Activated CD8-positive, alpha-beta T cell treated with anti-CD3 and anti-CD28 coated beads for 36 hours (primary cell): ENCODE results near the gene ARHGAP1. TPM values are rescaled to one million over a fixed set of nuclear protein-coding genes. Genes with fewer than 3 reads are reported as not detected.

Experiments
- ATAC-seq: fragments of 200-7000 bp; cut with Tn5 transposase; one replicate; pipeline ENCODE4 v1.10.0; 2021; ENCODE audit warnings: mild to moderate bottlenecking, moderate library complexity
- CTCF ChIA-PET: fragments of 350-600 bp; sonication (Branson Sonifier 250); formaldehyde crosslinking; loops from one replicate; lab custom pipeline; 2021; ENCODE audit warnings: antibody characterized with exemption; lab: Charles Lee
- POLR2A ChIA-PET: fragments of 350-600 bp; sonication (Branson Sonifier 250); formaldehyde crosslinking; loops from one replicate; lab custom pipeline; 2021; ENCODE audit warnings: antibody characterized with exemption; lab: Charles Lee
- DNase-seq: peaks from one replicate; pipeline ENCODE4 v3.0.0-alpha.2; 2020
- H3K27ac Mint-ChIP-seq: one replicate; pipeline ENCODE4 v1.8.0; 2021; ENCODE audit warnings: mild to moderate bottlenecking, mixed read lengths
- H3K27me3 Mint-ChIP-seq: one replicate; pipeline ENCODE4 v1.8.0; 2021; ENCODE audit warnings: mixed read lengths
- H3K36me3 Mint-ChIP-seq: one replicate; pipeline ENCODE4 v1.8.0; 2021; ENCODE audit warnings: low read depth, mixed read lengths
- H3K4me1 Mint-ChIP-seq: one replicate; pipeline ENCODE4 v1.8.0; 2021; ENCODE audit warnings: low read depth, mixed read lengths
- H3K4me3 Mint-ChIP-seq: one replicate; pipeline ENCODE4 v1.8.0; 2021; ENCODE audit warnings: mild to moderate bottlenecking, moderate library complexity, mixed read lengths
- H3K9me3 Mint-ChIP-seq: one replicate; pipeline ENCODE4 v1.8.0; 2021; ENCODE audit warnings: mixed read lengths
- intact Hi-C: fragments of 100-400 bp; cut with micrococcal nuclease; formaldehyde crosslinking; loops from one replicate; pipeline ENCODE4 v1.10.0; 2022
- total RNA-seq, 2 experiments: library from RNA; stranded (reverse); gene quantifications; one replicate each; pipeline ENCODE4 v1.2.3, GENCODE V29; 2021
- TF ChIP-seq, protein P1 (sequence below): fragments of 200-600 bp; IDR thresholded peaks from one replicate; pipeline ENCODE4 v1.8.0; 2022; ENCODE audit warnings: antibody characterized with exemption, mild to moderate bottlenecking

ARHGAP1 gene
- total RNA-seq, 2 experiments from 2014 or later: 32.7 to 34.5 TPM

DNA sequence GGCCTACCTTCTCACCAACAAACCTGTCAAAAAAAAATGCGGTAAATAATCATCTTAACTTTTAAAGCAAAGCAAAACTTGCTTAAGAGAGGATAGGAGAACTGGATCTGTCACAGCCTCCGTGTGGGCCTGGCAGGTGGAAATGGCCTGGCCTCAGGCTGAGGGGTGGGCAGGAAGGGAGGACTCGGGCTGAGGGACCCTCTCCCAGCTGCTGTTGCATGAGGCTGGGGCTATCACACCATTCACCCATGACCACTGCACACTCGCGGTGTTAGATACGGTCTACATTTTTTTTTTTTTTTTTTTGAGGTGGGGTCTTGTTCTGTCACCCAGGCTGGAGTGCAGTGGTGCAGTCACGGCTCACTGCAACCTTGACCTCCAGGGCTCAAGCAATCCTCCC, 24.5 kb downstream of the ARHGAP1 start:
- H3K4me3 Mint-ChIP-seq: no peak overlapping the region
- intact Hi-C loops: no loop called here
- no peaks in the 10 kb centered on the region for H3K9me3 Mint-ChIP-seq
- CTCF ChIA-PET: interaction anchor here (0.7 kb wide), 1 partner anchor 16 kb away, joined by 4 read pairs; no protein-coding TSS in a partner anchor
- DNase-seq: no peak
- peaks cover 53% of the 10 kb centered on the region for H3K4me1 Mint-ChIP-seq
- POLR2A ChIA-PET: interaction anchor here (0.6 kb wide), 1 partner anchor 847 kb away, joined by 3 read pairs; no protein-coding TSS in a partner anchor
- H3K27ac Mint-ChIP-seq: no peak overlapping the region
- no peaks in the 10 kb centered on the region for H3K27me3 Mint-ChIP-seq
- no peak for ATAC-seq
- H3K36me3 Mint-ChIP-seq: peaks cover 17% of the 10 kb centered on the region
- TF ChIP-seq, protein P1, sequence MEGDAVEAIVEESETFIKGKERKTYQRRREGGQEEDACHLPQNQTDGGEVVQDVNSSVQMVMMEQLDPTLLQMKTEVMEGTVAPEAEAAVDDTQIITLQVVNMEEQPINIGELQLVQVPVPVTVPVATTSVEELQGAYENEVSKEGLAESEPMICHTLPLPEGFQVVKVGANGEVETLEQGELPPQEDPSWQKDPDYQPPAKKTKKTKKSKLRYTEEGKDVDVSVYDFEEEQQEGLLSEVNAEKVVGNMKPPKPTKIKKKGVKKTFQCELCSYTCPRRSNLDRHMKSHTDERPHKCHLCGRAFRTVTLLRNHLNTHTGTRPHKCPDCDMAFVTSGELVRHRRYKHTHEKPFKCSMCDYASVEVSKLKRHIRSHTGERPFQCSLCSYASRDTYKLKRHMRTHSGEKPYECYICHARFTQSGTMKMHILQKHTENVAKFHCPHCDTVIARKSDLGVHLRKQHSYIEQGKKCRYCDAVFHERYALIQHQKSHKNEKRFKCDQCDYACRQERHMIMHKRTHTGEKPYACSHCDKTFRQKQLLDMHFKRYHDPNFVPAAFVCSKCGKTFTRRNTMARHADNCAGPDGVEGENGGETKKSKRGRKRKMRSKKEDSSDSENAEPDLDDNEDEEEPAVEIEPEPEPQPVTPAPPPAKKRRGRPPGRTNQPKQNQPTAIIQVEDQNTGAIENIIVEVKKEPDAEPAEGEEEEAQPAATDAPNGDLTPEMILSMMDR: no peak

DNA sequence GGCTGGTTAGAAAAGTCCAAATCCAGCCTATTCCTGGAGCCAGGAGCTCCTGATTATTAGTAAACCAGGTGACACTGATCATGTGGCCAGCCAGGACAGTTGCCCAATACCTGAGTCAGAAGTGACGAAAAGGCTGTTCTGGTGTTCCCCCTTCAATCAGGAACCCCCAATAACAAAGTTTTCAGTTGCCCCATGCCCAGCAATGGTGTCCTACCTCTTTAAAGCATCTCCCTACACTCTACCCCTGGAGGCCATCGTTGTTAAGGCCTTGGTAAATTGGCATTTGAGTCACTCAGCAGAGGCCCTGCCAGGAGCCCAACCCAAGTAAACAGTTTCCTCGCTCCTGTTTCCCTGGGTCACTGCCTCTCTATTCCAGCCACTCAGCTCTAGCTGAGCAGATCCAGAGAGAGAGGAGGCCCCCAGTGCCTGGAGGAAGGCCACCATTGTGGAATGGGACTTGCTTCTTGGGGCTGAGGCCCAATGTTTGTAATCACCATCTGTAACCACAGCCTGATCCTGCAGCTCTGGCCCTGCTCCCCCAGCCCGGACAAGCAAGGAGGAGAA, 25.0 kb downstream of the ARHGAP1 start:
- POLR2A ChIA-PET: interaction anchor here (0.6 to 1.7 kb wide), 7 partner anchors 8 to 848 kb away, joined by 3 to 6 read pairs (median 3); partner anchors contain the start of genes ARHGAP1 and ZNF408
- intact Hi-C loops: no loop called here
- Mint-ChIP-seq H3K9me3 (no peaks in the 10 kb centered on the region), H3K36me3 (peaks cover 18% of the 10 kb centered on the region), H3K4me1 (peaks cover 58% of the 10 kb centered on the region), H3K27me3 (no peaks in the 10 kb centered on the region), H3K4me3 (no peak overlapping the region), H3K27ac (peak overlapping the region; percentile 76)
- CTCF ChIA-PET: interaction anchor here (0.9 to 1.5 kb wide), 4 partner anchors 9 to 137 kb away, joined by 3 to 4 read pairs (median 3); no protein-coding TSS in a partner anchor
- ATAC-seq: no peak
- TF ChIP-seq, protein P1: no peak
- no peak for DNase-seq

DNA sequence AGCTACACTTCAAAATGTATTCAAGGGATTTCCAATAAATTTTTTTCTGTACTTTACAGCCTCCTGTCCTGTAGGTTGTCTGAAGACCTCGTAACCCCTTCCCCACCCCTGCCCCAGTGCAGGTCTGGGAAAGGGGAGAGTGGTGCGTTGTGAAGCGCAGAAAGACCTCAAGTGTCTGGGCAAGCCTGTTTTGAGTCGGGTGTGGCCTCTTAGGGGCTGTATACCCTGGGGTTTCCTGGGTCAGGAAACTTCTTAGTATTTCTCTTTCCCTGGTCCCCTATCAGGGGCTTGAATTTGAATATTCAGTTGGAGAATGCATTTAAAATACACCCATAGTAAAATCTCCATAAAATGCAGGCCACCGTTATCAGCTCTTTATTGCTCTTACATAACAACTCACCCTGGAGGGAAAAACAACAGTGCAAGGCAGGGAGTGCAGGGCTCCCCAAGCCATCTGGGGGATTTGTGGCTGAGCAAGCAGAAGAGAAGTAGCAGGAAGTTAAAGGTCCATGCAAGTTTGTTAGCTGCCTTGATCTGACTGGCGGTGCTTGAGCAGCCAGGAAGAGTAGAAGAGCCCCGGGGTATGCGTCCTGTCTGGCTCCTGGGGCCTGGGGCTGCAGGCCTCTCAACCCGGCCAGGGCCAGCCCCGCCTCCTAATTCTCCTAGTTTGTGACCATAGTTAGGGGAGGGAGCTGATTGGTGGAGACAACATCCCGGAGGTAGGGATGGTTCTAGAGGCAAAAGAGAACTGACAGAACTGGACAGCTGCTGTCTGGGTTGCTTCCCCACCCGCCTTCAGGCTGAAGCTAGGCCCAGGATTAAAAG, 25.7 kb downstream of the ARHGAP1 start:
- no peak overlapping the region for H3K4me3 Mint-ChIP-seq
- H3K27ac Mint-ChIP-seq: peak overlapping the region; percentile 76
- TF ChIP-seq, protein P1: no peak
- DNase-seq (peak; percentile 20), ATAC-seq (peak; percentile 14)
- CTCF ChIA-PET: interaction anchor here (0.7 to 1.5 kb wide), 5 partner anchors 9 to 137 kb away, joined by 3 to 4 read pairs (median 3); partner anchors contain the start of gene ATG13
- no peaks in the 10 kb centered on the region for H3K9me3 Mint-ChIP-seq
- H3K4me1 Mint-ChIP-seq: peaks cover 62% of the 10 kb centered on the region
- intact Hi-C loops: no loop called here
- no peaks in the 10 kb centered on the region for H3K27me3 Mint-ChIP-seq
- peaks cover 22% of the 10 kb centered on the region for H3K36me3 Mint-ChIP-seq
- POLR2A ChIA-PET: interaction anchor here (0.6 to 1.7 kb wide), 6 partner anchors 8 to 30 kb away, joined by 3 to 6 read pairs (median 3); partner anchors contain the start of genes ARHGAP1 and ZNF408

- Mint-ChIP-seq H3K4me1 (peaks cover 66% of the 10 kb centered on the region), H3K27ac (peak overlapping the region; percentile 76), H3K4me3 (no peak overlapping the region), H3K27me3 (no peaks in the 10 kb centered on the region), H3K9me3 (no peaks in the 10 kb centered on the region), H3K36me3 (peaks cover 22% of the 10 kb centered on the region)
- intact Hi-C loops: no loop called here
- no peak for ATAC-seq
- TF ChIP-seq, protein P1: no peak
- POLR2A ChIA-PET: interaction anchor here (1.4 to 1.7 kb wide), 2 partner anchors 17 to 27 kb away, joined by 5 to 6 read pairs; partner anchors contain the start of genes ARHGAP1 and ZNF408
- DNase-seq: no peak
- CTCF ChIA-PET: interaction anchor here (1.1 to 1.5 kb wide), 4 partner anchors 12 to 184 kb away, joined by 3 to 4 read pairs (median 4); no protein-coding TSS in a partner anchor
Observed at GRCh38 chr11:46673713-46674462, 26.5 kb downstream of the ARHGAP1 start.
